CD4-positive, alpha-beta T cell treated with Interleukin-10 for 1 hour (primary cell): ENCODE data around the gene CYP2A6.
"Not testable (repeated sequence)": the region's sequence is repeated elsewhere in the genome, so short reads cannot be mapped to it uniquely, and the experiment has no call there.

Experiments
- DNase-seq: peaks from one replicate; pipeline ENCODE4 v3.0.0-alpha.2; 2020

The CYP2A6 gene

DNA sequence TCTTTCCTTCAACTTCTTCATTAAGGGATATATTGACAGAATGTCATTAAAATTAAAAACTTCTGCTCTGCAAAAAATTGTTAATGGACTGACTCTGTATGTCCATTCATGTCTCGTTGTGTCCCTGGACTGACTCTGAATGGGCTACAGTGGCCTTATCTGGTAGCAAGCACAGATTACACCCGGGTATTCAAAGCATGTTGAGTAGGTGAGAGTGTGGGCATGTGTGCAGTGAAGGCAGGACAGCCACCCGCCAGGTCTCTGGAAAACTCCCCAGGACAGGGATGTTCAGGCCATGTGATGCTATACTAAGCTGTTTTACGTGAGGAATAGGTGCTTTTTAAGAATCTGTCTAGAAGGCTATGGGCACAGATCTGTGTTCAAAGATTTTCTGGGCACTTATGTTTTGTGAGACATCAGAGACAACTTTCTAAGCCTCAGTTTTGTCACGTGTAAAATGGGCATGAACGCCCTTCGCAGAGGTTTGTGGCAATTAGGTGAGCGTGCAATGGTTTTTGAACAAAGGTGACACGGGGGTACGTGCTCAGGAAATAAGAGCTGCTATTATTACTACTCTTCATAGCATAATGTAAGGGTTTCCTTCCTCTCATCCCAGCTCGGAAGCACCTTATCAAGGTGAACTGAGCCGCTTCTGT lies 7.1 kb downstream of the CYP2A6 start:
- DNase-seq = not testable (repeated sequence)

DNA sequence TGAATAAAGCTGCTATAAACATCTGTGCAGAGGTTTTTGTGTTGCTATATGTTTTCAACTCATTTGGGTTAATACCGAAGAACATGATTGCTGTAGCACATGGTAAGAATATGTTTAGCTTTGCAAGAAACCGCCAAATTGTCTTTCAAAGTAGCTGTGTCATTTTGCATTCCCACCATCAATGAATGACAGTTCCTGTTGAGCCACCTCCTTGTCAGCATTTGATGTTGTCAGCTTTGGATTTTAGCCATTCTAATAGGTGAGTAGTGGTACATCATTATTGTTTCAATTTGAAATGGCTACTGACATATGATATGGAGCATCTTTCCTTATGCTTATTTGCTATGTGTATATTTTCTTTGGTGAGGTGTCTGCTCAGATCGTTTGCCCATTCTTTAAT lies 8.2 kb downstream of the CYP2A6 start:
- not testable (repeated sequence) for DNase-seq

DNA sequence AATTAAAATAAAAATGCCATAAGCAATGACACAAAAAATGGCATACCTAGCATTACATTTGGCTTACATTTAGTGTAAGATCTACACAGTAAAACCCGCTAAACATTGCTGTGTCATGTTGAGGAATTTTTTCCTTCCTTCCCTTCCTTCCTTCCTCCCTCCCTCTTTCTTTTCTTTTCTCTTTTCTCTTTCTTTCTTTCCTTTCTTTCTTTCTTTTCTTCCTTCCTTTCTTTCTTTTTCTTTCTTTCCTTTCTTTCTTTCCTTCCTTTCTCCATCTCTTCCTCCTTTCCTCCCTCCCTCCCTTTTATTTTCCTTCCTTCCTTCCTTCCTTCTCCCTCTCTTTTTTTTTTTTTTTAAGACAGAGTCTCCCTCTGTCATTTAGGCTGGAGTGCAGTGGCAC lies 11.8 kb downstream of the CYP2A6 start:
- DNase-seq = not testable (repeated sequence)

DNA sequence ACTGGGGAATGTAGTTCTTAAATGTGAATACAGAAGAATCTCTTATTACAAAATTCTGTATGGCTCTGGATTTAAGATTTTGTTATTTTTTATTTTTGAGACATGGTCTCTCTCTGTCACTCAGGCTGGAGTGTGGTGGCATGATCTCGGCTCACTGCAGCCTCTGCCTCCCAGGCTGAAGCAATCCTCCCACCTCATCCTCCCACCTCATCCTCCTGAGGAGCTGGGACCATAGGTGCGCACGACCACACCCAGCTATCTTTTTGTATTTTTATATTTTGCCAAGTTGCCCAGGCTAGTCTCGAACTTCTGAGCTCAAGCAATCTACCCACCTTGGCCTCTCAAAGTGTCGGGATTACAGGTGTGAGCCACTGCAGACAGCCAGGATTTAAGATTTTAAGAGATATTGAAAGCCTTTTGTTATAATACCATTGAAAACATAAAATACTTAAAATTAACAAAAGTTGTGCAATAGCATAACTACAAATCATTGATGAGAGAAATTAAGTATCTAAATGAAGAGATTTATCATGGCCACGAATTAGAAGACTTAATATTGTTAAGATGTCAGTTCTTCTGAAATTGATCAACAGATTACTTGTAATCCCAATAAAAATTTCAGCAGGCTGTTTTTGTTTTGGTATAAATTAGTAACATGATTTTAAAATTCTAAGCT lies 13.4 kb downstream of the CYP2A6 start:
- no peak for DNase-seq

DNA sequence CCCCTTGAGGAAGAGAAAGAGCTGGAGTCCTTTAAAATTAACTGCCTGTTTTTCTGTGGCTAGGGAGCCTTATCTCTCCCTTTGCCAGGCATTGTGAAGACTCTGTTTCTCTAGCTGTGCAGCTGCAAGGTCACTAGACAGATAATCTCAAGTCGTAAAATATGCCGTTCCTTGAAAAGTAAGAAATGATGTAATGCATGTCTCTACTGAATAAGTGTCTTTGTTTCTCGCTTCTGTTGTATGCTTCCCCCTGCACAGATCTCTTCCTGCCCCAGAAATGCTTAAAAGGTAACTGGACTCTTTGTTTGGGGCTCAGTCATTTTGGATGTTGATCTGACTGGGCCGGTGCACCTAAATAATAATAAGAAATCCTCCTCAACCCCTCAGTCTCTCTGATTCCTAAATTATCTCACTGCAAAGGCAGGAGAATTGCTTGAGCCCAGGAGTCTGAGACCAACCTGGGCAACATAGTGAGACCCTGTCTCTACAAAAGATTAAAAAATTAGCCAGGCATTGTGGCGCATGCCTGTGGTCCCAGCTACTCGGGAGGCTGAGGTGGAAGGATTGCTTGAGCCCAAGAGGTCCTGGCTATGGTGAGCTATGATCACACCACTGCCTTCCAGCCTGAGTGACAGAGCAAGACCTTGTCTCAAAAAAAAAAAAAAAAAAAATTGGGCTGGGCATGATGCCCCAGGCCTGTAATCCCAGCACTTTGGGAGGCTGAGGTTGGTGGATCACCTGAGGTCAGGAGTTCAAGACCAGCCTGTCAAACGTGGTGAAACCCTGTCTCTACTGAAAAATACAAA lies 16.3 kb downstream of the CYP2A6 start:
- DNase-seq = not testable (repeated sequence)

DNA sequence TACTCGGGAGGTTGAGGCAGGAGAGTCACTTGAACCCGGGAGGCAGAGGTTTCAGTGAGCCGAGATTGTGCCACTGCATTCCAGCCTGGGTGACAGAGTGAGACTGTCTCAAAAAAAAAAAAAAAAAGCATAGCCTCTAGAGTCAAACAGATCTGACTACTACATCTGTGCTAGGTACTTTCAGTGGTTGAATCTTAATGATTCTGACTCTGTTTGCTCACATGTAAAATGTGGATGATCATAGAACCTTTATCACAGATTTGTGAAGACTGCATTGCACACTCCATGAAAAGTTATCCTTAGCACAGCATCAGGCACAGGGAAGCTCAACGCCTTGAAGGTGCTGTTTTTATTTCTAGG lies 17.8 kb downstream of the CYP2A6 start:
- not testable (repeated sequence) for DNase-seq

DNA sequence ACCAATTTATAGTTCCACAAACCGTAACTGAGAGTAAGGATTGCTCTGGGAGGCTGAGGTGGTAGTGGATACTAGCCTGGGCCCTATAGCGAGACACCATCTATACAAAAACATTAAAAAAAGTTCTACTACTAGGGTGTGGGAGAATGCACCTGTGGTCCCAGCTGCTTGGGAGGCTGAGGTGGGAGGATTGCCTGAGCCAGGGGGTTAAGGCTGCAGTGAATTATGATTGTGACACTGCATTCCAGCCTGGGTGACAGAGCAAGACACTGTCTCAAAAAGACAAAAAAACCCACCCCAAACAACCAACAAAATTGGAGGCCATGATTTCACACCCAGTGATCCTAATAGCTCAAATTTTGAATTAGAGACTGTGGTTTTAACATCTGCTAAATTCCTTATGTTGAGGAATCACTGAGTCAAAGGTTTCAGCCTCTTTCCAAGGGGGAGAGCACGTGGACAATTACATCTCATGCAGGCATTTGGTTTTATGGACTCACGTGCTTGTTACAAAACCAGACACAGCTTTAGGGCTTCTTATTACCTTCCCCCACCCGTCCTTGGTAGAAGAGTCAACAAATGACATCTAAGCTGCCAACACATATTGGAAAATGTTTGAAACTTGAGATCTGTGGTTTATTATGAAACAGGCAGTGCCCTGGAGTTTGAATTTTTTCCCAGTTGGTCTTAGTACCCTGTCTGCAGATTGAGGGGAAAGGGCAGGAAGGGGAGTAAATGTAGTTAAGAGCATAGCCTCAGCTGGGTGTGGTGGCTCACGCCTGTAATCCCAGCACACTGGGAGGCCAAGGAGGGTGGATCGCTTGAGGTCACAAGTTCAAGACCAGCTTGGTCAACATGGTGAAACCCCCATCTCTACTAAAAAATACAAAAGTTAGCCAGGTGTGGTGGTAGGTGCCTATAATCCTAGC lies 18.5 kb downstream of the CYP2A6 start:
- DNase-seq = no peak

DNA sequence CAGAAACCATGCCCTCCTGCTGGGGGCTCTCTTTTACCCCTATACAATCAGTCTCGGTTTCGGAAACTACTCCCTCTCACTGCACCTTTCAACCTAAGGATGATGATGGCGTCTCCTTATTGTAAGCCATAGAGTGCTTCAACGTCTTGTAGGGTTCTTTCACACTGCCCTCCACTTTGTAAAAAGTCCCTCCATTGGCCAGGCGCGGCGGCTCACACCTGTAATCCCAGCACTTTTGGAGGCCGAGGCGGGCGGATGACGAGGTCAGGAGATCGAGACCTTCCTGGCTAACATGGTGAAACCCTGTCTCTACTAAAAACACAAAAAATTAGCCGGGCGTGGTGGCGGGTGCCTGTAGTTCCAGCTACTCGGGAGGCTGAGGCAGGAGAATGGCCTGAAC lies 19.5 kb downstream of the CYP2A6 start:
- not testable (repeated sequence) for DNase-seq

DNA sequence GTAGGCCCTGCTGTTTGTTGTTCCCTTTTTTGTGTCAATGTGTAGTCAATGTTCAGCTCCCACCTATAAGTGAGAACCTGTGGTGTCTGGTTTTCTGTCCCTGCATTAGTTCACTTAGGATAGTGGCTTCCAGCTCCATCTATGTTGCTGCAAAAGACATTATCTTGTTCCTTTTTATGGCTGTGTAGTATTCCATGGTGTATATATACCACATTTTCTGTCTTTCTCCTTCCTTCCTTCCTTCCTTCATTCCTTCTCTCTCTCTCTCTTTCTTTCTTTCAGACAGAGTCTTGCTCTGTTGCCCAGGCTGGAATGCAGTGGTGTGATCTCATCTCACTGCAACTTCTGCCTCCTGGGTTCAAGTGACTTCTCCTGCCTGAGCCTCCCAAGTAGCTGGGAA lies 21.0 kb downstream of the CYP2A6 start:
- DNase-seq = no peak

DNA sequence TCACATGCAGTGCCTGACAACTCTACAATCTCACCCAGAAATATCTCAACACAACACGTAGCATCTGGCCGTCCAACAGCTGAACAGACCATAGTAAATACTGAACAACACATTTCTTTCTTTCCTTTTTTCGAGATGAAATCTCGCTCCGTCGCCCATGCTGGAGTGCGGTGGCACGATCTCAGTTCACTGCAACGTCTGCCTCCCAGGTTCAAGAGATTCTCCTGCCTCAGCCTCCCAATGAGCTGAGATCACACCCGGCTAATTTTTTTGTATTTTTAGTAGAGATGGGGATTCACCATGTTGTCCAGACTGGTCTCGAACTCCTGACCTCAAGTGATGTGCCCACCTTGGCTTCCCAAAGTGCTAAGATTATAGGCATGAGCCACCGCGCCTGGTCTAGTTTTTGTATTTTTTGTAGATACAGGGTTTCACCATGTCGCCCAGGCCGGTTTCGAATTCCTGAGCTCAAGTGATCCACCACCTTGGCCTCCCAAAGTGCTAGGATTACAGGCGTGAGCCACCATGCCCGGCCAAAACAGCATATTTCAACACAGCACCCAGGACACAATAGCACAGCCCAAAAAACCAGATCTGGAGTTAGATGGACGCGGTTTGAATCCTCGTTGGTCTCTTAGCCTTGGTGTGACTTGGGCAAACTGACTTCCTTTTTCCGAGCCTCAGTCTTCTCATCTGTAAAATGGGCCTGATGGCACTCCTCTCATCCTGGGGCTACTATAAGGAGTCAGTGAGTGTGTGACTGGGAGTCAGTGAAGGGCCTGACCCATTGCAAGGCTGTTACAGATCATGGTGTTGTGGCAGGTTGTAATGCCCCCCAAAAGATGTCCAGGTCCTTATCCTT lies 22.6 kb downstream of the CYP2A6 start:
- no peak for DNase-seq

DNA sequence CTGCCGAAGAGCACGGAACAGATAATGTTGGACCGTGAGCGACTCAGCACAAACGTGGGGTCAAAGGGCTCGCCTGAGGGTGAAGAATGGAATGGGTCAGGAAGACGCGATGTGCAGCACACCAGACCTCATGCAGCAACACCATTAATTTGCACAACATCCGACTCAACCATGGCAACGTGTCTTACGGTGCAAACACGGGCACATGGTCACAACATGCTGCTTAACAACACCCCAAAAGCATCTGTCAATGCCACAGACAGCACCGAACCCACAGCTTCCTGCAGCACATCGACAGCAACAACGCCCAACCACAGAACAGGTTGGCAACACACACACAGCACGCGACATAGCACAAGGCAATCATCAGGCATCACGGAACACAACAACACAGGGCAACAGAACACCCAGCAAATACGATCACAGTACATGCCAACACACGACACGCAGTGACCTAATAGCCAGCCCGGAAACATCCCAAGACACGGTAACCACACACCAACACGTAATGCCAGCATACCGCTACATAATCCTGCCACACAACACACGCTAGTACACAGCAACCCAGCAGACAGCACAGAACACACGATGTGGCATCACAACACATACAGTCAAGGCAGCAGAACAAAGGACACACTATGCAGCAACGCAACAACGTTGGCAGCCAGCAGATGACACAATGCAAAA lies 23.4 kb downstream of the CYP2A6 start:
- peak; percentile 87 for DNase-seq

DNA sequence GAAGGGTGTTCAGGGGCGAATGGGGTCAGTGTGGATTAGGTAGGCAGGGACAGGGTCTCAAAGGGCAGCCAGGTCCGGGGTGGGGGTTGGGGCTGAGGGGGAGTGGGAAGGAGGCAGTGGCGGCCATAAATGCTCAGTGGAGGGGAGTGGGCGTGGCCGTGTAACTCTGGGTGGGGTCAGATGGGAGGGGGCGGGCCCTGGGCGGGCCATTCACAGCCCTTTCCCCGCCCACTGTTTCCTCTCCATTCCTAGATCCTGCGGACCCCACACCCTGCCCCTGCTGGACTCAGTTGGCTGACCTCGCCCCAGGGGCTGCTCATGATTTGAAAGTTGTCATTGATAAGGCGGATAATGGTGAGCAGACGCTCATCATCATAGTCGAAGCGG lies 23.9 kb downstream of the CYP2A6 start:
- DNase-seq = not testable (repeated sequence)

DNA sequence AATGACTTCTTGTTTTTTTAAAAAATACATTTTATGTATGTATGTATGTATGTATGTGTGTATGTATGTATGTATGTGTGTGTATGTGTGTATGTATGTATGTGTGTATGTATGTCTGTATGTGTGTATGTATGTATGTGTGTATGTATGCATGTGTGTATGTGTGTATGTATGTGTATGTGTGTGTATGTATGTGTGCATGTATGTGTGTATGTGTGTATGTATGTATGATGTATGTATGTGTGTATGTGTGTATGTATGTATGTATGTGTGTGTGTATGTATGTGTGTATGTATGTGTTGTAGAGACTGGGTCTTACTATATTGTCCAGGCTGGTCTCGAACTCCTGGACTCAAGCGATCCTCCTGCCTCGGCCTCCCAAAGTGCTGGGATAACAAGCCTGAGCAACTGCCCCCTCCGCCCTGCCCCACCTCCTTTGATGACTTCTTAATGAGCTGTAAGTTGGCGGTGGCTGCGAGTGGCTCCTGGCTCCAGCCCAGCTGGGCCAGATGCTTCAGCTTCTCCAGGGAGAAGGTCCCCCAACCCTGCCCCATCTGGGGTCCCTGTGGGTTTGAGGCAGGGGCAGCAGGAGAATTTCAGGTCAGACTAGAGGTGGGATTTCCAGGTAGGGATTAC lies 24.7 kb downstream of the CYP2A6 start:
- DNase-seq = not testable (repeated sequence)

DNA sequence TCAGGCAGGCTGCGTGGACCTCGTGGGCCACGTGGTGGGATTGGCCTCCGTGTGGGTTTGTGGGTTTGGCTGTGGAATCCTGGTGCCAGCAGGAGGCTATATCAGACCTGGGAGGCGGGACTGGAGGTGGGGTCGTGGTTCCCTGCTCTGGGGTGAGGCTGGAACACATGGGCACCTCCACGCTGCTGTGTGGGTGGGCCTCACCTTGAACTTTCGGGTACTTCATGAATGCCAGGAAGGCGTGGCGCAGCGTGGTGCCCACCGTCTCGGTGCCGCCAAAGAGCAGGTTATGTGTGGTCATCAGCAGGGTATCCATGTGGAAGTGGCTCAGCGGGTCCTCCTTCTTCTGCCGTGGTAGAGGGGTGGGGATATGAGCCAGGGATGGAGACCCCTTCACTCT lies 25.3 kb downstream of the CYP2A6 start:
- DNase-seq = not testable (repeated sequence)

DNA sequence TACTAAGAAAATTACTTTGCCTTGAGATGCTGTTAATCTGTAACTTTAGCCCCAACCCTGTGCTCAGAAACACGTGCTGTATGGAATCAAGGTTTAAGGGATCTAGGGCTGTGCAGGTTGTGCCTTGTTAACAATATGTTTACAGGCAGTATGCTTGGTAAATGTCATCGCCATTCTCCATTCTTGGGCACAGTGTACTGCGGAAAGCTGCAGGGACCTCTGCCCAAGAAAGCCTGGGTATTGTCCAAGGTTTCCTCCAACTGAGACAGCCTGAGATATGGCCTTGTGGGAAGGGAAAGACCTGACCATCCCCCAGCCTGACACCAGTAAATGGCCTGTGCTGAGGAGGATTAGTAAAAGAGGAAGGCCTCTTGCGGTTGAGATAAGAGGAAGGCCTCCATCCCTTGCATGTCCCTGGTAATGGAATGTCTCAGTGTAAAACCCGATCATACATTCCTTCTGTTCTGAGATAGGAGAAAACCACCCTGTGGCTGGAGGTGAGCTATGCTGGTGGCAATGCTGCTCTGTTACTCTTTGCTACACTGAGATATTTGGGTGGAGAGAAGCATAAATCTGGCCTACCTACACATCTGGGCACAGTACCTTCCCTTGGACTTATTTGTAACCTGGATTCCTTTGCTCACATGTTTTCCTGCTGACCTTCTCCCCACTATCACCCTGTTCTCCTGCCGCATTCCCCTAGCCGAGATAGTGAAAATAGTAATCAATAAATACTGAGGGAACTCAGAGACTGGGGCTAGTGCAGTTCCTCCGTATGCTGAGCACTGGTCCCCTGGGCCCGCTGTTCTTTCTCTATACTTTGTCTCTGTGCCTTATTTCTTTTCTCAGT lies 27.3 kb downstream of the CYP2A6 start:
- DNase-seq = not testable (repeated sequence)

DNA sequence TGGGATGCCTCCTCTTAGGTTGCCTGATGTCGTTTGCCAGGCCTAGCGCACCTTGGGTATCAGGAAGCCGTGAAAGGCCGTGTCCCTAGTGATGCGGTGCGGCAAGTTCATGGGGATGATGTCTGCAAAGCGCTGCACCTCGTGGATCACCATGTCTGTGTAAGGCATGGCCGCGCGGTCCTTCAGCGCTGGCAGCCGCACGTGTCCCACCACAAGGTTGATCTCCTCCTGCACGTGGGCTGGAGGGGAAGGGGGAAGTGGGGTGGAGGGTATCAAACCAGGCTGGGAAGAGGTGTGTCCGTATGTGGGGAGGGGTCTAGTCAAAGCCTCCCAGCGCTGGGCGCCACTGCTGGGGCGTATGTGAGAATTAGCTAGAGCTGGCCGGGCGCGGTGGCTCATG lies 28.1 kb downstream of the CYP2A6 start:
- DNase-seq = no peak

DNA sequence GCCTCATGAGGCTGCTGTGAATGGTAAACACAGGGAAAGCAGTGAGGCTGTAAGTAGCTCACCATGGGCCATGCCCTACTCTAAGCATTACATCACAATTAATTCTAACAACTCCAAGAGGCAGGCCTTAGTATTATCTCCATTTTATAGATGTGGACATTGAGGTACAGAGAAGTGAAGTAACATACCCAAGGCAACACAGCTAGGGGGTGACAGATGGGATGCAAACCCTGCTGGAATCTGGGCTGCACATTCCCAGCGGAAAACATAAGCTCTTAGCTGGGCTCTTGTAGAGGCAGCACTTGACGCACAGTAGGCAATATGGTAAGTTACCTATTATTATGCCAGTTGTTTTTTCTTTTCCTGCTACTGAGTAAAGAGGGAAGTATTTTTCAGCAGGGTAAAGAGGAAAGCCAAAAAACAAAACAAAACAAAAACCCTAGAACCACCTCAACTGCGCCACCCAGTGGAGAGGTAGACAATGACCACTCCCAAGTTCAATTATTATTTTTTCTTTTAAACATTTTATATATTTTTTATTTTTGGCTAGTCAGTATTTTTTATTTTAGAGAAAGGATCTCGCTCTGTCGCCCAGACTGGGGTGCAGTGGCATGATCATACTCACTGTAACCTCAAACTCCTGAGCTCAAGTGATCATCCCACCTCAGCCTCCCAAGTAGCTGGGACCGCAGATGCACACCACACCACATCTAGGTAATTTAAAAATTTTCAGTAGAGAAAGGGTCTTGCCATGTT lies 30.6 kb downstream of the CYP2A6 start:
- peak; percentile 76 for DNase-seq

DNA sequence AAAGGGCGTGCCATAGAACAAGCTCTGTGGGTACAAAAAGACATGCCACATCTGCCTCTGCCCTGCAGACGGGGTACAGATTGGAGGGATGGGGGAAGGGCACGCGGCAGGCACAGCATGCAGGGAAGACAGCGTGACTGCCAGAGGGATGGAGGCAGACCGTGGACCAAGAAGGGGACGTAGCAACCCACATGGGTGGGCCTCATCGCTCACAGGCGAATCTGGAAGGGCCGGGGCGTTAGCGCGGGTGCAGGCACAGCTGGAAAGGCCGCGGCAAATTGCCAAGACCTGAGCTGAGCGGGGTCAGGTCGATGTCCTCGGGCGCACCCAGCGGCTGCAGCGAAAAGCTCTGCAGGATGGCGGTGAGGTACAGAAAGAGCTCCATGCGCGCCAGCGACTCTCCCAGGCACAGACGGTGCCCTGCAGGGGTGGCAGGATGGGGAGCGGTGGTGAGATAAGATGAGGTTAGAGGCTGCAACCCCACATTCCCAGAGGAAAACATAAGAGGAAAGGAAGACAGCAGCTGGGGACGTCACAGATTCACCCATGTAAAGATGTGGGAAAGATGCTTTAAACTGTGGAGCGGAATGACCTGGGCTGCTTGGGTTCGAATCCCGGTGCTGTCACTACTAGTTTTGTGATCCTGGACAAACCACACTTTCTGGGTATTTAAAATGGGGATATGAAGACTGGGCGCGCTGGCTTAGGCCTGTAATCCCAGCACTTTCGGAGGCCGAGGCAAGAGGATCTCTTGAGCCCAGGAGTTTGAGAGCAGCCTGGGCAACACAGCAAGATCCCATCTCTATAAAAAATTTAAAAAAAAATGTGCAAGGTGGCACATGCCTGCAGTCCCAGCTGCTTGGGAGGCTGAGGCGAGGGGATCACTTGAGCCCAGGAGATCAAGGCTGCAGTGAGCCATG lies 31.5 kb downstream of the CYP2A6 start:
- peak; percentile 85 for DNase-seq
